Stimulated activated naive CD8-positive, alpha-beta T cell treated with anti-CD3 and anti-CD28 coated beads, Interleukin-15, Interleukin-2, amounts not matched to agents 100 U/mL and 50 U/mL, for 24 hours (primary cell): ENCODE measurements around the gene MLKL.

Source experiments
- ATAC-seq: fragments of 150-1000 bp; cut with Tn5 transposase; one replicate; pipeline ENCODE4 v1.10.0; 2021
- DNase-seq: peaks from one replicate; pipeline ENCODE4 v3.0.0; 2021

Gene MLKL

DNA sequence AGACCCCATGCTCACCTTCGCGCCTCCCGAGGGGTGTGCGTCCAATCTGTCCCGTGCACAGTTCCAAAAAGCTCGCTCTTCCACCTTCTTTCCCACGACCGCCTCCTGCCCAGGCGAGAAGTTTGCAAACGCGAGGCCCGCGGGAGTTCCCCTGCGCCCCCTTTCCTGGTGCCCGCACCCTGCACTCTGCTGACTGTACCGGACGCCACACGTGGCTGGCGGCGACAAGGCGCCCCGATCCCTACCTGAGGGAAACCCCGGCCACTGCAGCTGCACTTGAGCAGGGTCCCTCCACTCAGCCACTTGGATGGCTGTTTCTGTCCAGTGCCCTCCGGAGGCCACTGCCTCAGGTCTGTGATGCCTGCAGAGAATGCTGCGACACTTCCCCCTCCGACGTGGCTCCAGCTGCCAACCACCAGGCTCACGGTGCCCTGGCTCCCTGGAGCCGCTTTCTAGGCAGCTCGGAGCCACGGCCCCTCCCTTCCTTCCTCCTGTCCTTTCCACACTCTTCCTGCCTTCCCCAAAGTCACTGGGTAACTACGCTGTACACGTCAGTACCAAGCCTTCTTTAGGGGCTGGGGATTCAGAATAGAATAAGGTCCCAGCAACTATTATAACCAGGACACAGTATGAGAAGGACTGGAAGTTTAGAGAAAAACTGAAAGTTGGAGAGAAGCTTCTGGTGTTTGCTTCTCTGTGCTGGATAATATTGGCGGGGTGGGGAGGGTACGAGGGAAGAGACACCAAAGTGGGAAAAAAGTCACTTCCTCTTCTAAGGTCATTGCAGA lies at the start of gene MLKL:
TSS of gene MLKL (minus strand) at position 425 of the 788 bp plus-strand sequence. CDS start 5,105 bp downstream, outside the sequence.
- peak; percentile 70 for ATAC-seq
- peak; percentile 73 for DNase-seq

DNA sequence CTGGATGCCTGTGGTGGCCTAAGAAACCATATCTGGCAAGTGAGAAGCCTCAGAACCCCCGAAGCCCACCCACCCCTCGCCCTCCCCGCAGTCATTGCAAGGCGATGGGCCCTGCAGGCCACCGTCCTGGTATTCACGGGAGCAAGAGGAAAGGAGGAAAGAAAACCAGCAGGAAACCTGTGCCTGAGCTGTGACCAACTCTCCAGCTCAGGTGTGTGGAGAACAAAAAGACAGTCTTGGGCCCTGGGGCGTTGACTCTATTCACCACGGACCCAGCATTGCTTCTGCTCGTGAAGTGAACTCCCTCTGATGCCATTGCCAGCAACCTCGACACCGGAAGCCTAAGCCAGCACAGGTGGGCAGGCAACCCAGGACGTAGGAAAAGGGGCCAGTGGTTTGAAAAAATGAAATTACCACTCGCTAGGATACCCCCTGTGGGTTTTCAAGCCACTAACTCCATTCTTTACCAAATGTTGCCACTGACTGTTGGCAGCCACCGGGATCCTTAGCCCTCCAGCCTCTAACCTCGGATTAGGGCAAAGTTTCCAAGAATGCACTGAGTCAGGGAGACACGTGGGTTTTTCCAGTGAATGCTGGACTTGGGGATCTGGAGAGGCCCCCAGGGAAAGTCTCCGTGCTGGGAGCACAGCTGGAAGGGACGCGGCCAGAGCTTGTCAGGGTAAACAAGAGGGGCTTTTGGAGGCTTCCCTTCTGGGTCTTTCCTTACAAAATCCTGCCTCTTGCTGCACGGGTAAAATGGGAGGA lies 48.8 kb upstream of the MLKL start:
- ATAC-seq, result no peak
- DNase-seq, result no peak

DNA sequence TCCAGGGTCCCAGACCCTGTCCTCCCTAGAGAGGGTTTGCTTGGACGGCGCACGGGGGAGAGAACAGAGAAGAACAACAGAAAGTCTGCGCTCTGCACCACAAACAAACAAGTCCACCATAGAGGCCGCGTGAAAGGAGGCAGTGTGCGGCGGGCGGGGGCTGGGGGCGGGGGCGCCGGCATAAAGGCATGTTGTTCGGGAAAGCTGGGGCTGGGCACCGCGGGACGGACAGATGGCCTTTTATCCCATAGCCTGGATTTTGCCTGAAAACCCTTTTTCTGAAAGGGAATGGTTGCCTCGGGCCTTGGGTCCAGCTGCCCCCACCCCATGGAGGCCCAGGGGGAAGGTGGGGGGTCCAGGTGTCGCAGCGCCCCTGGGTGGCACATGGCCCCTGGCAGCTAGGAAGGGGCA lies 48.0 kb upstream of the MLKL start:
- DNase-seq (no peak), ATAC-seq (no peak)

DNA sequence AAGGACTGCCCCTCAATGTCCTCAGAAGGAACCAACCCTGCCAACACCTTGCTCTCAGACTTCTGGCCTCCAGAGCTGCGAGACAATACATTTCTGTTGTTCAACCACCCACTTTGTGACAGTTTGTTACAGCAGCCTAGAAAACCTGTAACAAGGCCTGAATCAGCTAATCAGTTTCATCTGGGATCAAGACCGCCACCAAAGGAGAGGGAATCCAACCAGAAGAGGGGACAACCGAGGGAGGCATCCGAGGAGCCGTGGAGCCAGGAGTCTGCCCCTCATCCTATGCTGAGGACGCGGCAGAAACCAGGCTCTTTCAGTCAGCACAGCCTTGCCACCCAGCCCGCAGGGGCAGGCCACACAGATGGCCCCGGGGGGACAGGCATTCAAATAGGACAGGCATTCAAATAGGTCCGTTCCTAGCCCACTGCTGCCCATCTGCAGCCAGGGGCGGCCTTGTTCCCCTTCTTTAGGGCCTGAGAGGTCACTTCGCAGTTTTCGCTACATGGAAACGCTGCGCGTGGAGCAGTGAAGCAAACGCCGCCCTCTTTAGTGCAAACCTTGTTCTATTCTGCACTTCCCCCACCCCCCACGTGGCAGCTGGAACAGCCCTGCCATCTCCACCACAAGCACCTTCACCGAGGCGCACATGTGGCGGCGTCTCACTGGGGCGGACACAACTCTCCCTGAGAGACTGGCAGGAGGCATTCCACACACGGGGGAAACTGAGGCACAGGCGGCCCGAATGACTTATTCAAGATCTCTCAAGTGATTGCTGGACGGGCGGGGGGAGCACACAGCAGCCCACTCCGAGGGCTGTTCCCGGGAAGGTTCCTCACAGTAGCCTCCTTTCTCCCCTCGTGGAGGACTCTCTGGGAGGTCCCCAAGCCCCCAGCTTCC lies 47.3 kb upstream of the MLKL start:
- no peak for ATAC-seq
- no peak for DNase-seq

DNA sequence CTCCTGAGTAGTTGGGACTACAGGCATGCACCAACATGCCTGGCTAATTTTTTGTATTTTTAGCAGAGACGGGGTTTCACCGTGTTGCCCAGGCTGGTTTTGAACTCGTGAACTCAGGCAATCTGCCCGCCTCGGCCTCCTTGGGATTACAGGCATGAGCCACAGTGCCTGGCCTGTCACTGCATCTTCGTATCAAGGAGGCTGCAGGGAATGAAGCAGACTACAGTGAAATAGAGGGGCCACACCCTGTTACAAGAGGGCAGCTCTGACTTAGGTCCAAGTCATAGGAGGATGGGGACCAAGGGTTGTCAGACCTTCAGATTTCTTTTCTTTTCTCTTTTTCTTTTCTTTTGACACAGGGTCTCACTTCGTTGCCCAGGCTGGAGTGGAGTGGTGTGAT lies 45.3 kb upstream of the MLKL start:
- DNase-seq (no peak), ATAC-seq (no peak)

DNA sequence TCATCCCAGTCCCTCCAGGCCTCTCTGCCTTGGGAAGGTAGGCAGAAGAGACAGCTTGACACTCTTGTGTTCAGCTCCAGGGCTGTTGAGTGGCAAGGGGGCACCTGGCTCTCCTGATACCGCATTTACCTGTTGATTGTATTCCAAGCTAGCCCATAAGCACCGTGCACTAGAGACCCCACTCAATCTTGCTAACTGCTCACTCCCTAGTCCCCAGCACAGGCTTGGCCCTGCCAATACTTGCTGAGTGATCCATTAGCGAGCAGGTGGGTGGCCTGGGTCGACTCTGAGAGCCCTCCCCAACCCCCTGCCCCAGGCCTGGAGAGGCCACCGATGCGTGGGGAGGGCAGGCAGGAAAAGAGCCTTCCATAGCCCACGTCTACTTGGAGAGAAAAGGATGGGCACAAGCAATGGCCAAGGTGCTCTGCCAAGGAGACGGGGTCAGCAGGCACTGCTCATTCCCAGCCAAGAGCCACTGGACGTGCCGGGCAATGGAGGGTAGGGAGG lies 44.5 kb upstream of the MLKL start:
- ATAC-seq (no peak), DNase-seq (no peak)

DNA sequence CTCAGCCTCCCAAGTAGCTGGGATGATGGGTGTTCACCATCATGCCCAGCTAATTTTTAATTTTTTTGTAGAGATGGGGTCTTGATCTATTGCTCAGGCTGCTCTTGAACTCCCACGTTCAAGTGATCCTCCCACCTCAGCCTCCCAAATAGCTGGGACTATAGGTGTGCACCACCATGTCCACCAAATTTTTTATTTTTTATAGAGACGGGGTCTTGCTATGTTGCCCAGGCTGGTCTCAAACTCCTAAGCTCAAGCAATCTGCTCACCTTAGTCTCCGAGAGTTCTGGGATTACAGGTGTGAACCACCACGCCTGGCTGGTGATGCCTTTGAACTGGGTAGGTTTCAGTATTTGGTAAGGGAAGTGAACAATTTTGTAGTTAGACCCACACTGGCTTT lies 43.9 kb upstream of the MLKL start:
- ATAC-seq (no peak), DNase-seq (no peak)

DNA sequence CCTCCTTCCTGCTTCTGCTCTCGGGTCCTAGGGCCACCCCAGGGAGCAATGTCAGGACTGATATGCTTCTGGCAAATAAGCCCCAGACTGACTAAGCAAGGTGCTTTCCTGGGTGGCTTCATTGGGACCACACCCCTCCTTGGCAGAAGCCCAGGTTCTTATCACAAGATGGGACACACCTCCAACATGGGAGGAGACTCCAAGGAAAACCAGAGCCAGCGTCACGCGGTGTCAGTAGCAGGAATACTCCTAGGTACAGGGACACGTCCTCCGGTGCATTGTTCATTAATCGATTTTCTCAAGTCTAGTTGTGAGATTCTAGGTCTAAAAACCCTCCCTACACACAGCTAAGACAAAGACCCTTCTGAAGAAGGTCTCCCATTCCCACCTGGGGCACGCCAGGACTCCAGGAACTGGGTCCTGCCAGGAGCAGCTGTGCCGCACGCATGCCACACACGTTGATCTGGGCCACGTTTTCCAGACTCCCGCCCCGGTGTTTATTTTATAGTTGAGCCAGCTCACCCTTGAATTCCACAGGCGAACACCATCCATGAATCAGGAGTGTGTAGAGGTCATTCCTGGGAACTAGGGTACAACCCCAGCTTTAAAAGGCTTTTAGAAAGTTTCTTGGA lies 43.1 kb upstream of the MLKL start:
- no peak for DNase-seq
- no peak for ATAC-seq

DNA sequence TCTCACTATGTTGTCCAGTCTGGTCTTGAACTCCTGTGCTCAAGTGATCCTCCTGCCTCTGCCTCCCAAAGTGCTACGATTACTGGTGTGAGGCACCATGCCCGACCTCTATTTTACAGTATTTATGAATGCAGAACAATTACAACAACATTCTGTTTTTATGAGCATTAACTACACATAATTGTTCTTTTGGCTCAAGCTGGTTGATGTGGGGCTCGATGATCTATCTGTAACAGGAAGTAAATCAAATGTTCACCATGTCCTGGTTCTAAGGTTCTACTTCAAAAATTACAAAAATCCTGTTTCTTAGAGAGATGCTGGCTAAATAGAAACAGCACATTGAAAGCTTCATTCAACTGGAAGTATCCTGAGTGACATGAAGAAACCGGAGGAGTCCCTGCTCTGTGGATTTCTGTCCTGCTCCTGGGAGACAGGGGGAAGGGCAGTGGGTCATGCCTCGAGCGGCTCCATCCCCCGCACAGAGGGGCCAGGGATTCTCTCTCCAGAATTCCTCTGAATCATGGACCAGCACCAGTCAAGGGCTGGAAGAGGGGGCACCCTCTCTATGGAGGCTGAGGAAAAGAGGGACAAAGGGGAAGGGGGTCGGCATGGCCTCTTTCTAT lies 42.5 kb upstream of the MLKL start:
- DNase-seq, result no peak
- ATAC-seq, result no peak

DNA sequence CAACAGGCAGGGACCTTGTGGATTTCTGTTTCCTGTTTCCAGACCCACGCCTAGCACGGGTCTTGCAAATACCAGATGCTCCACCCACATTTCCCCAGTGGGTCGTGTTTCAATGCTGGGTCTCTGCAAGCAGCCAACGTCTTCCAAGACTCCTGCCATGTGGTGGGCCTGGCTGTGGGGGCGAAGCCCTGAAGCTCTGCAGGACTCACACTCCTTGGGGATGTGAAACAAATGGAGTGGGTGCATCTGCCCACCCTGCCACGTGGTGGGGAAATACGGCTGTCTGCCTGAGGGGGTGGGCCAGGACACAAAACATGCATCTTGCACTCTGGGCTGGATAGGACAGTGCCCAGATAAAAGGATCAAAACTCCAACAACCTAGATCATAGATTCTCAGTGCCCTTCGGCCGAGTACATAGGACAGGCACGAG lies 41.4 kb upstream of the MLKL start:
- DNase-seq (no peak), ATAC-seq (no peak)

DNA sequence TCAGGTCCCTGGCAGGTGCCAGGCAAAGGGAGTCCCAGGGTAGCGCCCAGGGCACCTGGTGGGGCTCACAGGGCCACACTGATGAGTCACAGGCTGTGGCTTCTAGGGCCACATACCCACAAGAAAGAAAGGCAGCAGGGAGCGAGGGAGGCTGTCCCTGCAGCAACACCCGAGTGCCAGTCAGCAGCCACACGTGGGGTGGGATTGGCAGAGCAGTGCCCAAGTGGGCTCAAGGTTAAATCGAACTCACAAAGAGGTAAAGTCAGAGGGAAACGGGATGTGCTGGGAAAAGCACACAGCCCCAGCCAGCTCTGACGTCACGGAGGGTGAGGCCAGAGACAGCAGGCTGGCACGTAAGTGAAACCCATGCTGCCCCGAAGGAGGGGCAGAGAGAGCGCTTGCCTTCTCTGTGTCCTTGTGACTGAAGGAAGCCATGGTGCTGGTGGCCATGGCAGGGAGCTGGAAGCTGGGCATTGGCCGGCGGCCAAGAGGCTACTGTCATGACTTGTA lies 40.2 kb upstream of the MLKL start:
- ATAC-seq (no peak), DNase-seq (no peak)

DNA sequence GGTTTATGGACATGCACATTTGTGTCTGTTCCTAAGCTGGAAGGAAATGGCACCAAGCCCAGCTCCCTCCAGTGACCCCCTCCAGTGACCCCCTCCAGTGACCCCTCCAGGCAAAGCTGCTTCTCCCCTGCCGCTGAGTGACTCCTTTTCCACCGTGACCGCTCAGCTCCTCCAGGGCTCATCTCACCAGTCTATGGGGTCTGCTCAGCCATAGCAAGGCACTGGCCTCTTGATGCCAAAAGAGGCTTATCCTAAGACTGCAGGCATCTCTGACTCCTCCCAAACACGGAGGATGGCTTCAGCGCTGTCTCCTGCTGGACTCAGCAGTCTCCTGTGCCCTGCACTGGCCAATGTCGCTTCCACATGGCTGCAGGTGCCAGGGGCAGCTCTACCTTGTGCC lies 38.6 kb upstream of the MLKL start:
- ATAC-seq (no peak), DNase-seq (no peak)

DNA sequence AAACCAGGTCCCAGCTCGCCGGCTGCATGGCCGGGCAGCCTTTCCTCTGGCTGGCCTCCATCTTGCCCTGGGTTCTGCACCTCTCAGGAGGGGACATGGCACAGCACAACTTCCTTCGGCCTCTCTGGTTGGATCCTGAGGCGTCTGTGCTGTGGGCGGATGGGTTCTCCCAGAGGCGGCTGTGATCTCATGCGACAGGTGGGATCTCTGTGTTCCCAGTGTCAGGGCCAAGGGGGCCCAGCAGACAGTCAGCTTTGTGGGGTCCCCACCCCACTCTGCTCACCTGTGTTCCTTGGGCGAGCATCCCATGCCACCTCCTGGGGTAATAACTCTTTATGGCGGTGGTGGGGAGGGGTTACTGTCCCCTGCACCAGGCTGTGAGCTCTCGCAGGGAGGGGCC lies 38.2 kb upstream of the MLKL start:
- no peak for DNase-seq
- no peak for ATAC-seq

DNA sequence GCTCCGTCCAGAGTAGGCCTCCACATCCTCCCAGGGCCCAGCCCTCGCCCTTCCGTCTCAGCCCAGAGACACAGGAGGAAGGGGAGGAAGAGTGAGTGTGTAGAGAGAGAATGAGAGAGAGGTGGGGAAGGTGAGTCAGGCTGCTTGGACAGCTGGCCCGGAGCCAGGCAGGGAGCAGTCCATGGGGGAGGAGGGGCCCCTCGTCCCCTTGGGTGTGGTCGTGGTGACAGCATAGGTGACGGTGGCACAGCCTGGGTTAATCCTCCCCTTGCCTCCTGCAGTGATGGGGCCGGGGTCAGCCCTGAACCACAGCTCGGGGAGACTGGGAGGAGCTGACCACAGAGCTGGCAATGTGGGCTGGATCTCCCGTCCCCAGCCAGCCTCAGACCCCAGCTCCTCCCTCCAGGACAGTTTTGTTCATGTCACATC lies 37.5 kb upstream of the MLKL start:
- ATAC-seq (no peak), DNase-seq (no peak)

DNA sequence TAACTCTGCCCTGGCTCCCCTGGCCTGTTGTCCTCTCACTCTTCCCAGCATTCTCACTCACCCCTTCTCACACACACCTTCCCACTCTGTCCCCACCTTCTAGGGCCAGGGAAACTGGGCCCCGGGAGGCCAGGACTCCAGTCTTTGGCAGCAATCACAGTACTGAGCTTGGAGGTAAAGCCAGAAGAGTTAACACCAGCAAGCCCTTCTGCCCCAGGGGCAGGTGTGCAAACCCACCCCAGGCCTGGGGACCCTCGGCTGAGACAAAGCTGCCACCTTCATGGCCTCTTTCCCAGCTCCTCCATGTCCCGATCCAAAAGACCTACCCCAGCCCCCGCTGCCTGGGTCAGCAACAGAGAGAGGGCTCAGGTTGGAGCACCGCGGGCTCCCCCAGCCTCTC lies 36.9 kb upstream of the MLKL start:
- no peak for DNase-seq
- no peak for ATAC-seq

DNA sequence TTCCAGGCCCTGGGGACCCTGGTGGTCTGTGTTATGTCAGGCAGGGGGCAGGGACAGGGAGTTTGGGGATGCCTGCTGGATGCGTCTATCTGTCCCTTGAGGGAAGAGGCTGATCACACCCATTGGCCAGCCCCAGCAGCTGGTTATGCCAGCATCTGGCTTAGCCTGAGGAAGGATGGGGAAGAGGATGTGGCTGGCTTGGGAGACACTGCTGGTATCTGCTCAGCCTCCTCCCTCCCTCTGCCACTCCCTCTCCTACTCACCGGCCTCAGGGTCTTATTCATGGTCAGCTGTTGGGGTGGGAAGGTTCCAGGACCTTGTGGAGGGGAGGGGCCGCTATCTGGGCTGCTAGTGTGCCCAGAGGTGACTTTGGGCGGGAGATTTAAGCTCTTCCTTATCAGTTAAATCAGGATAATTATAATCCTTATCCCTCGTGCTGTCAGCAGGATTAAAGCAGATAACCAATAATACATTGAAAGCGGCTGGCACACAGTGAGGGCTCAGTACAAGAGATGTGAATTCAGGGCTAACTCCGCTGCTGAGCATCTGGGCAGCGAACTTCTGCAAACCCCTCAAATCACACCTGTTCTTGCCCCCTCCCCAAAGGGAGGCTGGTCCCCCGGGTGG lies 36.0 kb upstream of the MLKL start:
- ATAC-seq (no peak), DNase-seq (no peak)

DNA sequence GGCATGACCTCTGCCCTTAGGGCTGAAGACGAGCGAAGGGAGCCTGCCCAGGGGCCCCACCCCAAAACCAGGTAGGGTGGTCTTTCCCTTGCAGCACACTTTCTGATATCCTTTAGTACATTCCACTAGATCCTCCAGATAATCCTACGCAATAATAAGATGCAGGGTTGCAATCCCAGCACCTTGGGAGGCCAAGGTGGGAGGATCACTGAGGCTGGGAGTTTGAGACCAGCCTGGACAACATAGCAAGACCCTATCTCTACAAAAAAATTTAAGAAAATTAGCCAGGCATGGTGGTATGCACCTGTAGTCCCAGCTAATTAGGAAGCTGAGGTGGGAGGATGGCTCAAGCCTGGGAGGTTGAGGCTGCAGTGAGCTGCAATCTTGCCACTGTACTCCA lies 34.9 kb upstream of the MLKL start:
- DNase-seq (no peak), ATAC-seq (no peak)

DNA sequence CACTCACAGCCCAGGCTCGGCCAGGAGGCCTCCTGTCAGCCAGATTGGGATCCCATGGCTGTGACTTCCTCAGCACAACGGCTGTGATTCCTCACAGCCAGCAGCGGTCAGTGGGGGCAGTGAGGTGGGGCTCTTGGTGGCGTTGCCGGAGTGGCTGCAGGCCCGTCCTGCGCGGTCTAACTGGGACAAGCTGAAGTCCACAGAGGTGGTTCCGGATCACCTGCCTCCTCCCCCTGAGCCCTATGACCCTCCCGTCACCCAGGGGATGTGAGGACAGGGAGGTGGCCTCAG lies 34.4 kb upstream of the MLKL start:
- ATAC-seq (no peak), DNase-seq (no peak)

DNA sequence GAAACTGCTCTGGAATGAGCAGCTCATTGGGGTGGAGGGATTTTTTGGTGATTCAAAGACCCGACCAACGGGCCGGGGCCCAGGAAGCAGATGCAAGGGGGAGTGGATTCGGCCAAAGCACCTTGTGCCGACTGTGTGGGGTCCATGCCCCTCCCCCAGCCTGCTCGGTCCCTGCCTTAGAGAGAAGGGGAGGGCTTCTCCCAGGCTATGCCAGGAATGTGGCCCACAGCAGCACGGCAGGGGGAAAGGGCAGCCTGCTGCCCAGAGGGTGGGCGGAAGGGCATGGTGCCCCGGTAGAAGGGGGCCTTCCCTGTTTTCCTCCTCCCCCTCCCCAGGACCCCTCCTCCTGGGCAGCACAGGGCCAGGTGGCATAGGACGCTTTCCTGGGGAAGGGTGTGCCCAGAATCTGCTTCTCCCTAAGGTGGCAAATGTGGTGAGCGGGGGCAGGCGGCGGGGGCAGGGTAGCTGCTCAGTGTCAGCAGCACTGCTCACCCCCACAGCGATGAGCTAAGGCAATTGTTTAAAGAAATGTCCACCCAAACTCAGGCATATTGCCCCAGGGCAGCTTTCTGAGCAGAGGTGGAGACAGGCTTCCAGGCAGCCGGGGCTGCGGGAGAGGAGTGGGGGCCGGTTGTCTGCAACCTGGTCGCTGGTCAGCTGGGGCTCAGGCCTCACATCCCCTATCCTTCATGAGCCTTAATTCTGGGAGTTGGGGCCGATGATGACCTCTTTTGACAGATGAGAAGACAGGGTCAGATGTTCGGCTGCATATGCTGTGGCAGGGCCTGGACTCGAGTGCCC lies 33.9 kb upstream of the MLKL start:
- no peak for DNase-seq
- ATAC-seq, result no peak

DNA sequence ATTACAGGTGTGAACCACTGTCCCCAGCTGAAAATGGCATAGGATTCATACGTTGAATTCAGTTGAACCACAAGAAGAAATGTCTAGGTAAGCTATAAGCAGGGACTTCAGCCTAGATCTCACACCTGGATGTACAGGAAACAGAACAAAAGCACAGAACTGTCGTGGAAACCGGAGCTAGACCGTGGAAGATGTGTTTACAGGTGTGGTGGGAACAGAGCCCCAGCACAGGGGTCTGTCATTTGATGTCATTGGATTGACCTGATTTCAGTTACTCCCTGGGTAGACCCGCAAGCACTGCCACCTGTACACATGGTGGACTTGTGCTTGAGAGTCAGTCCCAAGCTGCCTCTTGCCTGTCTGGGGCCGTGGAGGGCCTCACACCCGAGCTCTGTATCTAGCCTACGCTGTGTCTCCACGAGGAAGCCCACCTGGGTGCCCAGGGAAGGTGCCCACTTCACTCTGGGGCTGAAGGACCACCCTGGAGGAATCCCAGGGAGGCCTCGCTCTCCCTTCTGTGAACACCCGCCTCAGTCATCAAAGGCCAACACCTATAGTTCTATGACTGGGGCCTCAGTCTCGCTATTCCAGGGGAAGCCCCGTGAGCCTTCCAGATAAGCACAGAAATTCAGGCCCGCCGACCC lies 32.2 kb upstream of the MLKL start:
- ATAC-seq (no peak), DNase-seq (no peak)
